WTC11 (cell line): ENCODE results near the gene RPS3.

ENCODE experiments used
- ESRRA ChIP-seq: sonication (generic); formaldehyde crosslinking; IDR thresholded peaks from 2 replicates; pipeline ENCODE4 v1.8.1; 2022; ENCODE audit warnings: mild to moderate bottlenecking, missing genetic modification reagents, borderline replicate concordance
- NFATC4 ChIP-seq: fragments of 250-450 bp; sonication (Bioruptor Pico); IDR thresholded peaks from 2 replicates; pipeline ENCODE4 v1.9.0; 2021; ENCODE audit warnings: mild to moderate bottlenecking

- TF ChIP-seq ESRRA (CRISPR knock-in tag) (no peak), NFATC4 (CRISPR knock-in tag) (no peak)
Measured at GRCh38 chr11:75402002-75402773, 2.9 kb downstream of the RPS3 start.
